H1 (cell line): ENCODE measurements around the gene RTCA. TPM values are rescaled to one million over a fixed set of nuclear protein-coding genes. Genes with fewer than 3 reads are reported as not detected.

ENCODE experiments used
- microRNA counts: library from miRNA; unstranded; fragments of <30 nt; microRNA quantifications from one replicate; lab custom pipeline; 2015
- microRNA-seq, 2 experiments: library from miRNA; unstranded; fragments of <30 nt; microRNA quantifications; one replicate each; pipeline versions ENCODE4 to v1.2.0, GENCODE V29; 2016 to 2020; ENCODE audit warnings: borderline microRNAs expressed in 2 of 2, borderline number of aligned reads in 2 of 2, borderline replicate concordance in 1 of 2
- polyA plus RNA-seq, 7 experiments: library from polyadenylated mRNA; depleted of rRNA in 3 of 7; stranded (reverse) in 5 of 7; unstranded in 2 of 7; fragments of >200 nt in 5 of 7; fragments of 200-250 nt in 2 of 7; gene quantifications; 1 replicate in 5 of 7; 2 replicates in 1 of 7; 4 replicates in 1 of 7; pipeline versions ENCODE4 v1.2.1 to v1.2.3, GENCODE V29; 2011 to 2013; ENCODE audit warnings: missing spikeins in 2 of 7, mixed read lengths in 2 of 7
- small RNA-seq: library from polyadenylated mRNA; stranded (forward); fragments of <200 nt; extraction: miRNeasy Mini kit (QIAGEN cat#:217004); gene quantifications from one replicate; pipeline ENCODE3, GENCODE V24; 2013; ENCODE audit not compliant: insufficient read depth
- total RNA-seq: library from RNA; stranded (reverse); fragmentation: NEBNext Ultra II Directional; extraction: Animal tissue kit (Norgen Biotek cat#: 25700); gene quantifications from 2 replicates; pipeline ENCODE4 v1.2.1, GENCODE V29; 2021

Gene RTCA
- total and polyA plus RNA-seq, 2 of the 8 experiments (the other 6 are each of a cell fraction or from before 2014, with no cell fraction given) = 13.8 to 31.6 TPM

MicroRNAs within 50 kb of the gene (microRNA counts, 767-probe panel; counts per million panel counts)
- 879 counts per million, percentile 95 among the panel's probes with 10 or more counts for microRNA hsa-miR-553 (lab: Ali Mortazavi, UCI)

Small RNA genes within 50 kb of the gene (microRNA-seq; reads per million reads assigned to microRNA genes)
- 0 reads per million in 2 experiments for gene MIR553

Small RNA genes within 50 kb of the gene (small RNA-seq; reads per million reads assigned to genes)
- gene AL445928.1 (not detected), gene MIR553 (not detected)

Other genes starting within 250 kb of the RTCA start
- 13.1 and 13.8 TPM in 2 replicates for gene SASS6, start 133.3 kb upstream of the RTCA start, total RNA-seq
- gene SASS6, start 133.3 kb upstream of the RTCA start, polyA plus RNA-seq (2011; rRNA removed) = 0.72 and 1.2 TPM in 2 replicates
- 11.9 and 14.8 TPM in 2 replicates for gene TRMT13, start 133.1 kb upstream of the RTCA start, total RNA-seq
- 1.8 and 3.6 TPM in 2 replicates for gene TRMT13, start 133.1 kb upstream of the RTCA start, polyA plus RNA-seq (2011; rRNA removed)
- gene LRRC39, start 88.0 kb upstream of the RTCA start, total RNA-seq = 0.38 and 0.39 TPM in 2 replicates
- 0.09 and 0.33 TPM in 2 replicates for gene LRRC39, start 88.0 kb upstream of the RTCA start, polyA plus RNA-seq (2011; rRNA removed)
- gene DBT, start 16.4 kb upstream of the RTCA start, total RNA-seq = 24.6 and 25.4 TPM in 2 replicates
- 2.1 and 3.3 TPM in 2 replicates for gene DBT, start 16.4 kb upstream of the RTCA start, polyA plus RNA-seq (2011; rRNA removed)
- 8.9 TPM in 2 replicates for gene CDC14A, start 86.3 kb downstream of the RTCA start, total RNA-seq
- gene CDC14A, start 86.3 kb downstream of the RTCA start, polyA plus RNA-seq (2011; rRNA removed) = 2.6 and 3.2 TPM in 2 replicates